ENCODE measurements around the gene HTRA3. TPM values are rescaled to one million over a fixed set of nuclear protein-coding genes. Genes with fewer than 3 reads are reported as not detected.

HTRA3 gene
- total and polyA plus RNA-seq, 4 donors, result 0.36 to 1.2 (median 1.1) TPM

DNA sequence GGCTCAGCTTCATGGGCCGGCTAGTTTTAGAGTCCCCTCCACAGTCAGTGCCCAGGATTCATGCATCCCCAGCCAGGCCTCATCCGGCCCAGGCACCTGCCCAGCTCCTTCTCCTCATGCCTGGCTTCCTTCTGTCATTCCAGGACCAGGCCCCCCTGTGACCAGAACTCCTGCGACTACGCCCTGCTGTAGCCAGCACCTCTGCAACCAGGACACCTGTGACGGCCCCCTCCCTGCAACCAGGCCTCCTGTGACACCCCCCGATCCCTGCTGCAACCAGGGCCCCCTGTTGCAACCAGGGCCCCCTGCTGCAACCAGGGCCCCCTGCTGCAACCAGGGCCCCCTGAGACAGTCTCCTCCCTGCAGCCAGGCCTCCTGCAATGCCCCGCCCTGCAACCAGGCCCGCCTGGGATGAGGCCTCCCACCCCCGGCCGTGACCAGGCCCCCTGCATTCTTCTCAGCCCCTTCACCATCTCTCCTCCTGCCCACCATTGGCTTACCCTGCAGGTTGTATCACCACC, 46.8 kb downstream of the HTRA3 start:
- no peak overlapping the region for H3K27ac ChIP-seq (ENCODE audit: low read depth in 1 of 2, low read length in 2 of 2)
- TF ChIP-seq, protein P1, sequence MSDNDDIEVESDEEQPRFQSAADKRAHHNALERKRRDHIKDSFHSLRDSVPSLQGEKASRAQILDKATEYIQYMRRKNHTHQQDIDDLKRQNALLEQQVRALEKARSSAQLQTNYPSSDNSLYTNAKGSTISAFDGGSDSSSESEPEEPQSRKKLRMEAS (IDR thresholded peaks at IDR 0.05), result no peak
- TF ChIP-seq, protein P2, sequence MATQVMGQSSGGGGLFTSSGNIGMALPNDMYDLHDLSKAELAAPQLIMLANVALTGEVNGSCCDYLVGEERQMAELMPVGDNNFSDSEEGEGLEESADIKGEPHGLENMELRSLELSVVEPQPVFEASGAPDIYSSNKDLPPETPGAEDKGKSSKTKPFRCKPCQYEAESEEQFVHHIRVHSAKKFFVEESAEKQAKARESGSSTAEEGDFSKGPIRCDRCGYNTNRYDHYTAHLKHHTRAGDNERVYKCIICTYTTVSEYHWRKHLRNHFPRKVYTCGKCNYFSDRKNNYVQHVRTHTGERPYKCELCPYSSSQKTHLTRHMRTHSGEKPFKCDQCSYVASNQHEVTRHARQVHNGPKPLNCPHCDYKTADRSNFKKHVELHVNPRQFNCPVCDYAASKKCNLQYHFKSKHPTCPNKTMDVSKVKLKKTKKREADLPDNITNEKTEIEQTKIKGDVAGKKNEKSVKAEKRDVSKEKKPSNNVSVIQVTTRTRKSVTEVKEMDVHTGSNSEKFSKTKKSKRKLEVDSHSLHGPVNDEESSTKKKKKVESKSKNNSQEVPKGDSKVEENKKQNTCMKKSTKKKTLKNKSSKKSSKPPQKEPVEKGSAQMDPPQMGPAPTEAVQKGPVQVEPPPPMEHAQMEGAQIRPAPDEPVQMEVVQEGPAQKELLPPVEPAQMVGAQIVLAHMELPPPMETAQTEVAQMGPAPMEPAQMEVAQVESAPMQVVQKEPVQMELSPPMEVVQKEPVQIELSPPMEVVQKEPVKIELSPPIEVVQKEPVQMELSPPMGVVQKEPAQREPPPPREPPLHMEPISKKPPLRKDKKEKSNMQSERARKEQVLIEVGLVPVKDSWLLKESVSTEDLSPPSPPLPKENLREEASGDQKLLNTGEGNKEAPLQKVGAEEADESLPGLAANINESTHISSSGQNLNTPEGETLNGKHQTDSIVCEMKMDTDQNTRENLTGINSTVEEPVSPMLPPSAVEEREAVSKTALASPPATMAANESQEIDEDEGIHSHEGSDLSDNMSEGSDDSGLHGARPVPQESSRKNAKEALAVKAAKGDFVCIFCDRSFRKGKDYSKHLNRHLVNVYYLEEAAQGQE (IDR thresholded peaks at IDR 0.05), result no peak
- TF ChIP-seq SP1 (IDR thresholded peaks at IDR 0.05) (no peak), EGR1 (IDR thresholded peaks at IDR 0.05; ENCODE audit: low read depth in 2 of 2) (no peak), HNF4G (IDR thresholded peaks at IDR 0.05) (no peak), RAD21 (IDR thresholded peaks at IDR 0.05) (no peak), TAF1 (conservative IDR thresholded peaks at IDR 0.05) (no peak), FOXA1 (IDR thresholded peaks at IDR 0.05) (no peak), FOXA2 (IDR thresholded peaks at IDR 0.05) (no peak), ZBTB33 (IDR thresholded peaks at IDR 0.05) (no peak), GABPA (IDR thresholded peaks at IDR 0.05 in 1 of 2, conservative IDR thresholded peaks at IDR 0.05 in 1 of 2) (no peak), RXRA (IDR thresholded peaks at IDR 0.05) (no peak), YY1 (IDR thresholded peaks at IDR 0.05) (no peak), NR2F2 (IDR thresholded peaks at IDR 0.05) (no peak), JUND (IDR thresholded peaks at IDR 0.05) (no peak), ATF3 (IDR thresholded peaks at IDR 0.05) (no peak)
- TF ChIP-seq, protein P3, sequence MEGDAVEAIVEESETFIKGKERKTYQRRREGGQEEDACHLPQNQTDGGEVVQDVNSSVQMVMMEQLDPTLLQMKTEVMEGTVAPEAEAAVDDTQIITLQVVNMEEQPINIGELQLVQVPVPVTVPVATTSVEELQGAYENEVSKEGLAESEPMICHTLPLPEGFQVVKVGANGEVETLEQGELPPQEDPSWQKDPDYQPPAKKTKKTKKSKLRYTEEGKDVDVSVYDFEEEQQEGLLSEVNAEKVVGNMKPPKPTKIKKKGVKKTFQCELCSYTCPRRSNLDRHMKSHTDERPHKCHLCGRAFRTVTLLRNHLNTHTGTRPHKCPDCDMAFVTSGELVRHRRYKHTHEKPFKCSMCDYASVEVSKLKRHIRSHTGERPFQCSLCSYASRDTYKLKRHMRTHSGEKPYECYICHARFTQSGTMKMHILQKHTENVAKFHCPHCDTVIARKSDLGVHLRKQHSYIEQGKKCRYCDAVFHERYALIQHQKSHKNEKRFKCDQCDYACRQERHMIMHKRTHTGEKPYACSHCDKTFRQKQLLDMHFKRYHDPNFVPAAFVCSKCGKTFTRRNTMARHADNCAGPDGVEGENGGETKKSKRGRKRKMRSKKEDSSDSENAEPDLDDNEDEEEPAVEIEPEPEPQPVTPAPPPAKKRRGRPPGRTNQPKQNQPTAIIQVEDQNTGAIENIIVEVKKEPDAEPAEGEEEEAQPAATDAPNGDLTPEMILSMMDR (IDR thresholded peaks at IDR 0.05; ENCODE audit: low read depth, low read length, missing input control), result no peak
- H3K9ac ChIP-seq (ENCODE audit: low read depth in 1 of 2, low read length in 2 of 2), result no peak overlapping the region
- H3K36me3 ChIP-seq (ENCODE audit: control insufficient read depth in 4 of 4, insufficient read depth in 3 of 4, low read depth in 1 of 4, low read length in 3 of 4), result no peaks in the 10 kb centered on the region
- H3K27me3 ChIP-seq (ENCODE audit: control insufficient read depth in 4 of 4, insufficient read depth in 4 of 4, low read length in 3 of 4), result no peaks in the 10 kb centered on the region
- 93% methylated on average over 10 of the region's 10 CpGs for WGBS
- peaks cover 0 to 4% (median 0%) of the 10 kb centered on the region in 4 donors for H3K4me1 ChIP-seq (ENCODE audit: control insufficient read depth in 4 of 4, insufficient read depth in 4 of 4, low read length in 3 of 4)
- H3K4me3 ChIP-seq (ENCODE audit: low read depth in 1 of 3, low read length in 3 of 3), result no peak overlapping the region
- peaks cover 0 to 7% (median 0%) of the 10 kb centered on the region in 4 donors for H3K9me3 ChIP-seq (ENCODE audit: control insufficient read depth in 4 of 4, low read length in 3 of 4)
- DNase-seq (ENCODE audit: low spot score), result no peak

All from liver (tissue), 9 donors.